Loucy (cell line): ENCODE data around the gene WDSUB1.
A peak's percentile ranks its signal among the peaks of the same experiment; 100 is the strongest.

Experiments
- H2AFZ ChIP-seq: fragments of 200-600 bp; sonication (generic); 2 replicates; pipeline ENCODE4 v1.6.0; 2016; ENCODE audit warnings: antibody characterized with exemption, mild to moderate bottlenecking, low read length, moderate library complexity
- H3F3A ChIP-seq: fragments of 200-600 bp; 2 replicates; pipeline ENCODE4 v1.6.0; 2016; ENCODE audit warnings: antibody characterized with exemption, low read depth, mild to moderate bottlenecking
- H3K27me3 ChIP-seq: fragments of 200-600 bp; sonication (generic); 2 replicates; pipeline ENCODE4 v1.6.1; 2014; ENCODE audit warnings: low read length, mild to moderate bottlenecking; ENCODE audit not compliant: insufficient read depth, poor library complexity, severe bottlenecking
- H3K36me3 ChIP-seq: fragments of 200-600 bp; sonication (generic); 2 replicates; pipeline ENCODE4 v1.6.1; 2016; ENCODE audit warnings: low read length; ENCODE audit not compliant: insufficient read depth
- H3K4me1 ChIP-seq: fragments of 200-600 bp; sonication (generic); 2 replicates; pipeline ENCODE4 v1.5.1; 2014; ENCODE audit warnings: low read length, mild to moderate bottlenecking; ENCODE audit not compliant: insufficient read depth, poor library complexity, severe bottlenecking
- H3K4me2 ChIP-seq: fragments of 200-600 bp; sonication (generic); 2 replicates; pipeline ENCODE4 v1.6.0; 2014; ENCODE audit warnings: antibody characterized with exemption, low read length, low read depth, mild to moderate bottlenecking; ENCODE audit not compliant: poor library complexity, severe bottlenecking
- H3K4me3 ChIP-seq: fragments of 200-600 bp; sonication (generic); 2 replicates; pipeline ENCODE4 v1.5.1; 2014; ENCODE audit warnings: low read length, mild to moderate bottlenecking, mixed read lengths; ENCODE audit not compliant: poor library complexity, severe bottlenecking
- H3K79me2 ChIP-seq: fragments of 200-600 bp; sonication (generic); 2 replicates; pipeline ENCODE4 v1.6.1; 2014; ENCODE audit warnings: low read length; ENCODE audit not compliant: insufficient read depth
- H3K9ac ChIP-seq: fragments of 200-600 bp; sonication (generic); 2 replicates; pipeline ENCODE4 v1.6.0; 2014; ENCODE audit warnings: mild to moderate bottlenecking, low read depth, low read length, moderate library complexity; ENCODE audit not compliant: poor library complexity, severe bottlenecking
- H3K9me2 ChIP-seq: fragments of 200-600 bp; sonication (generic); replicated peaks from 2 replicates; pipeline ENCODE4 v1.6.1; 2016; ENCODE audit warnings: low read depth, low read length, mixed read lengths
- H3K9me3 ChIP-seq: fragments of 200-600 bp; sonication (generic); 2 replicates; pipeline ENCODE4 v1.6.1; 2014; ENCODE audit warnings: mild to moderate bottlenecking, antibody characterized with exemption, low read length, low read depth; ENCODE audit not compliant: insufficient read depth
- H4K20me1 ChIP-seq: fragments of 200-600 bp; sonication (generic); 2 replicates; pipeline ENCODE4 v1.6.0; 2014; ENCODE audit warnings: antibody characterized with exemption, low read length, mild to moderate bottlenecking; ENCODE audit not compliant: insufficient read depth, poor library complexity, severe bottlenecking
- CTCF ChIP-seq: fragments of 200-600 bp; sonication (generic); conservative IDR thresholded peaks from 2 replicates; pipeline ENCODE4 v1.5.1; 2014; ENCODE audit warnings: mild to moderate bottlenecking, antibody characterized with exemption, low read length
- EZH2phosphoT487 ChIP-seq: fragments of 200-600 bp; IDR thresholded peaks from 2 replicates; pipeline ENCODE4 v1.6.1; 2018; ENCODE audit warnings: antibody characterized with exemption, mild to moderate bottlenecking, moderate library complexity, borderline replicate concordance

The WDSUB1 gene

GRCh38 chr2:159229476-159230144, 56.9 kb downstream of the WDSUB1 start:
- no peaks in the 10 kb centered on the region for H3K9me3 ChIP-seq
- H4K20me1 ChIP-seq, result no peaks in the 10 kb centered on the region
- no peak overlapping the region for H3K9ac ChIP-seq
- no peaks in the 10 kb centered on the region for H3K79me2 ChIP-seq
- TF ChIP-seq EZH2phosphoT487 (no peak), CTCF (no peak)
- no peak overlapping the region for H2AFZ ChIP-seq
- H3K36me3 ChIP-seq, result peaks cover 21% of the 10 kb centered on the region; the same call in 1 of the 2 replicates
- no peak overlapping the region for H3K4me2 ChIP-seq
- peaks cover 47% of the 10 kb centered on the region for H3K4me1 ChIP-seq
- H3K9me2 ChIP-seq, result no peaks in the 10 kb centered on the region
- H3K27me3 ChIP-seq, result no peaks in the 10 kb centered on the region
- H3K4me3 ChIP-seq, result no peak overlapping the region
- H3F3A ChIP-seq, result no peaks in the 10 kb centered on the region

GRCh38 chr2:159228081-159228581, 58.4 kb downstream of the WDSUB1 start:
- Histone ChIP-seq H3K9ac (no peak overlapping the region), H3F3A (no peaks in the 10 kb centered on the region), H2AFZ (no peak overlapping the region), H3K27me3 (no peaks in the 10 kb centered on the region), H3K4me1 (peaks cover 60% of the 10 kb centered on the region), H3K9me3 (no peaks in the 10 kb centered on the region), H4K20me1 (no peaks in the 10 kb centered on the region), H3K36me3 (peaks cover 15% of the 10 kb centered on the region; the same call in 1 of the 2 replicates), H3K79me2 (no peaks in the 10 kb centered on the region), H3K9me2 (no peaks in the 10 kb centered on the region), H3K4me2 (peak overlapping the region; percentile 44), H3K4me3 (no peak overlapping the region)
- TF ChIP-seq EZH2phosphoT487, result no peak
- no peak for TF ChIP-seq CTCF

- no peak overlapping the region; the same call in 1 of the 2 replicates for H2AFZ ChIP-seq
- H4K20me1 ChIP-seq, result no peaks in the 10 kb centered on the region
- H3K27me3 ChIP-seq, result no peaks in the 10 kb centered on the region
- no peaks in the 10 kb centered on the region for H3K79me2 ChIP-seq
- peaks cover 13% of the 10 kb centered on the region; the same call in 1 of the 2 replicates for H3K36me3 ChIP-seq
- peak overlapping the region; percentile 7 for H3K4me3 ChIP-seq
- peak overlapping the region; percentile 44 for H3K4me2 ChIP-seq
- TF ChIP-seq CTCF (no peak), EZH2phosphoT487 (no peak)
- no peaks in the 10 kb centered on the region for H3K9me3 ChIP-seq
- no peaks in the 10 kb centered on the region for H3F3A ChIP-seq
- peak overlapping the region; percentile 19 for H3K9ac ChIP-seq
- peaks cover 66% of the 10 kb centered on the region for H3K4me1 ChIP-seq
- no peaks in the 10 kb centered on the region for H3K9me2 ChIP-seq
These were observed 59.0 kb downstream of the WDSUB1 start for GRCh38 chr2:159227467-159227866.
